Breast epithelium (tissue), 4 donors: Measurements from ENCODE around the gene TCP10L. TPM values are rescaled to one million over a fixed set of nuclear protein-coding genes. Genes with fewer than 3 reads are reported as not detected.

ENCODE experiments used
- DNase-seq, 2 donors: peaks; one replicate each; pipeline ENCODE4 v3.0.0-alpha.2; 2019; ENCODE audit warnings: low spot score in 2 of 2
- H3K27ac ChIP-seq, 2 donors: fragments of 200-600 bp; sonication (generic) in 1 of 2; one replicate each; pipeline ENCODE4 v1.5.1; 2016 to 2019; ENCODE audit warnings: mild to moderate bottlenecking in 1 of 2
- H3K27me3 ChIP-seq, 2 donors: fragments of 200-600 bp; sonication (generic) in 1 of 2; one replicate each; pipeline versions ENCODE4 v1.5.1 to v1.6.0; 2017 to 2019; ENCODE audit warnings: control low read depth in 1 of 2, mild to moderate bottlenecking in 1 of 2
- H3K36me3 ChIP-seq: fragments of 200-600 bp; one replicate; pipeline ENCODE4 v1.5.1; 2019
- H3K4me1 ChIP-seq, 2 donors: fragments of 200-600 bp; sonication (generic); one replicate each; pipeline ENCODE4 v1.5.1; 2016 to 2019; ENCODE audit warnings: control low read depth in 1 of 2
- H3K4me3 ChIP-seq, 3 donors: fragments of 200-600 bp; sonication (generic); 1 replicate in 2 of 3; 2 replicates in 1 of 3; pipeline ENCODE4 v1.5.1; 2016 to 2019; ENCODE audit warnings: mild to moderate bottlenecking in 3 of 3, moderate library complexity in 2 of 3
- H3K9me3 ChIP-seq, 2 donors: fragments of 200-600 bp; sonication (generic) in 1 of 2; one replicate each; pipeline ENCODE4 v1.5.1; 2016 to 2019; ENCODE audit warnings: control low read depth in 1 of 2
- POLR2A ChIP-seq: fragments of 450-650 bp; IDR thresholded peaks from one replicate; pipeline ENCODE4 v1.6.1; 2016; ENCODE audit warnings: antibody characterized with exemption, mild to moderate bottlenecking, moderate library complexity
- POLR2AphosphoS5 ChIP-seq, 3 donors: sonication (generic); formaldehyde crosslinking; IDR thresholded peaks; one replicate each; pipeline ENCODE4 v1.6.1; 2017; ENCODE audit warnings: antibody characterized with exemption in 3 of 3
- intact Hi-C: fragments of 100-400 bp; cut with DNase I; formaldehyde crosslinking; loops from one replicate; pipeline ENCODE4 v1.15.1; 2023; ENCODE audit warnings: low total_unique reads
- total RNA-seq, 3 donors: library from RNA; depleted of rRNA; stranded (reverse); fragments of >200 nt; gene quantifications; one replicate each; pipeline ENCODE4 v1.1.0, GENCODE V29; 2016
- TF ChIP-seq, protein P1 (sequence below), 3 donors: fragments of 450-650 bp; IDR thresholded peaks; one replicate each; pipeline ENCODE4 v1.5.1; 2016 to 2017; ENCODE audit warnings: antibody characterized with exemption in 3 of 3, mild to moderate bottlenecking in 3 of 3, moderate library complexity in 3 of 3

TCP10L gene
- total RNA-seq, 3 donors from 2014 or later = 0.48 to 0.73 (median 0.66) TPM

DNA sequence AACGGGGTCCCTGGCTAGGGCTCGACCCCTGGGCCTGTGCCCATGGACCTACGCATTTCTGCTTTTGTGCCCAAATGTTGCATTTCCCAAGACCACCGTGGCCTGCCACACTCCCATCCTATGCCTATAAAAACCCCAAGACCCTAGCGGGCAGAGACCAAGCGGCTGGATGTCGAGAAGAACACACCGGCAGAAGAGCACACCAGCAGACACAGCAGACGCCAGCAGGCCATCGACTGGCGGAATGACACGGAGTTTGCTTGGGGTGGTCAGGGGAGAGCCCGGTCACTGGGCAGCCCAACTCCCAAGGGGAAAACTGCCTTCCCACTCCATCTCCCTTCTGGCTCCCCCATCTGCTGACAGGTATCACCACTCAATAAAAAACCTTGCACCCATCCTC lies 4.4 kb downstream of the TCP10L start:
- Histone ChIP-seq H3K4me1 (no peaks in the 10 kb centered on the region), H3K36me3 (no peaks in the 10 kb centered on the region), H3K27me3 (no peaks in the 10 kb centered on the region), H3K9me3 (no peaks in the 10 kb centered on the region), H3K4me3 (no peak overlapping the region), H3K27ac (no peak overlapping the region)
- intact Hi-C loops = no loop called here
- TF ChIP-seq, protein P1, sequence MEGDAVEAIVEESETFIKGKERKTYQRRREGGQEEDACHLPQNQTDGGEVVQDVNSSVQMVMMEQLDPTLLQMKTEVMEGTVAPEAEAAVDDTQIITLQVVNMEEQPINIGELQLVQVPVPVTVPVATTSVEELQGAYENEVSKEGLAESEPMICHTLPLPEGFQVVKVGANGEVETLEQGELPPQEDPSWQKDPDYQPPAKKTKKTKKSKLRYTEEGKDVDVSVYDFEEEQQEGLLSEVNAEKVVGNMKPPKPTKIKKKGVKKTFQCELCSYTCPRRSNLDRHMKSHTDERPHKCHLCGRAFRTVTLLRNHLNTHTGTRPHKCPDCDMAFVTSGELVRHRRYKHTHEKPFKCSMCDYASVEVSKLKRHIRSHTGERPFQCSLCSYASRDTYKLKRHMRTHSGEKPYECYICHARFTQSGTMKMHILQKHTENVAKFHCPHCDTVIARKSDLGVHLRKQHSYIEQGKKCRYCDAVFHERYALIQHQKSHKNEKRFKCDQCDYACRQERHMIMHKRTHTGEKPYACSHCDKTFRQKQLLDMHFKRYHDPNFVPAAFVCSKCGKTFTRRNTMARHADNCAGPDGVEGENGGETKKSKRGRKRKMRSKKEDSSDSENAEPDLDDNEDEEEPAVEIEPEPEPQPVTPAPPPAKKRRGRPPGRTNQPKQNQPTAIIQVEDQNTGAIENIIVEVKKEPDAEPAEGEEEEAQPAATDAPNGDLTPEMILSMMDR (IDR thresholded peaks at IDR 0.05) = no peak
- no peak for TF ChIP-seq POLR2A
- no peak for TF ChIP-seq POLR2AphosphoS5 (IDR thresholded peaks at IDR 0.05)
- DNase-seq = no peak

DNA sequence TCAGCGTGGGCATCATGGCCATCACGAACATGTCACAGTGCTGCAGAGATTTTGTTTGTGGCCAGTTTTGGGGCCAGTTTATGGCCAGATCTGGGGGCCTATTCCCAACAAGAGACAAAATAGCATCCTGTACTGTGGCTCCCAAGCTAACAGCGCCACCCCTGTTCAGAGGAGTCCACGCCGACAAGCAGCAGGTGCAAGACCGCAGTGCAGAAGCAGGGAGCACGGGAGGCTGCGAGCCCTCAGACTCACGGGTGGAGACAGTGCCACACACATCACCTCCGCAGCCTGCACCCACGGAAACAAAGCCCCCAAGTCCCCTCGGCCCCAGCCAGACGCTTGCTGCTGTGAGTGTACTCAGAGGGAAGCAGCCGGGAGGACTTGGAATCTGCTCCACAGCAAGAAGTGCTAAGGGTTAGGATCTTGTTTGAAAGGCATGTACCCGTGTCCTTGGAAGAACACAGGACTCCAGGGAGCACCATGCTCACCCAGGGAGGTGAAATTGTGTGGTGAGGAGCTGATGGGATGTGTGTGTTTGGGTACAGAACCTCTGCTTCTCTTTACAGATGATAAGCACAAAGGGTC lies 7.1 kb downstream of the TCP10L start:
- intact Hi-C loops = no loop called here
- TF ChIP-seq POLR2AphosphoS5 (IDR thresholded peaks at IDR 0.05) (no peak), POLR2A (no peak)
- TF ChIP-seq, protein P1 (IDR thresholded peaks at IDR 0.05) = no peak

DNA sequence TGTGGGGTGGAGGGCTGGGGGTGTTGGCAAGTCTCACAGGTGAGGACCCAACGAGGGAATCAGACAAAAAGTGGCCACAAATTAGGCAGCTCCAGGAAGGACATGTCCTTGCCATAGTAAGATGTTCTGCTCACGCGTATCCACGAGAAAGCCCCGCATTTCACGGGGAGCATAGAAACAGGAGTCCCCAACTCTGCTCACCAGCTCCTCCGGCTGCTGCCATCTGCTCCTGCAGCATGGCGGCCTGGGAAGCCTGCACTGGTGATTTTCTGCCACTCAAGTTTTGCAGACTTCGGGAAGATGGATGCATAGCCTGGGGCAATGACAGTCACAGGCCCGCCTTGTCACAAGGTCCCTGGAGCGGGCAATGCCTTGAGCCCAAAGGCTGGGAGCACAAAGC lies 9.3 kb downstream of the TCP10L start:
- Histone ChIP-seq H3K27me3 (no peaks in the 10 kb centered on the region), H3K9me3 (no peaks in the 10 kb centered on the region), H3K36me3 (no peaks in the 10 kb centered on the region), H3K4me3 (no peak overlapping the region), H3K4me1 (no peaks in the 10 kb centered on the region), H3K27ac (no peak overlapping the region)
- TF ChIP-seq POLR2AphosphoS5 (IDR thresholded peaks at IDR 0.05) (no peak), POLR2A (no peak)
- TF ChIP-seq, protein P1 (IDR thresholded peaks at IDR 0.05) = no peak
- intact Hi-C loops = no loop called here
- DNase-seq = no peak

More for the DNA sequence above, 7.1 kb downstream of the TCP10L start:
- Histone ChIP-seq H3K27ac (no peak overlapping the region), H3K9me3 (no peaks in the 10 kb centered on the region), H3K36me3 (no peaks in the 10 kb centered on the region), H3K4me3 (no peak overlapping the region), H3K27me3 (no peaks in the 10 kb centered on the region), H3K4me1 (no peaks in the 10 kb centered on the region)
- DNase-seq = no peak

DNA sequence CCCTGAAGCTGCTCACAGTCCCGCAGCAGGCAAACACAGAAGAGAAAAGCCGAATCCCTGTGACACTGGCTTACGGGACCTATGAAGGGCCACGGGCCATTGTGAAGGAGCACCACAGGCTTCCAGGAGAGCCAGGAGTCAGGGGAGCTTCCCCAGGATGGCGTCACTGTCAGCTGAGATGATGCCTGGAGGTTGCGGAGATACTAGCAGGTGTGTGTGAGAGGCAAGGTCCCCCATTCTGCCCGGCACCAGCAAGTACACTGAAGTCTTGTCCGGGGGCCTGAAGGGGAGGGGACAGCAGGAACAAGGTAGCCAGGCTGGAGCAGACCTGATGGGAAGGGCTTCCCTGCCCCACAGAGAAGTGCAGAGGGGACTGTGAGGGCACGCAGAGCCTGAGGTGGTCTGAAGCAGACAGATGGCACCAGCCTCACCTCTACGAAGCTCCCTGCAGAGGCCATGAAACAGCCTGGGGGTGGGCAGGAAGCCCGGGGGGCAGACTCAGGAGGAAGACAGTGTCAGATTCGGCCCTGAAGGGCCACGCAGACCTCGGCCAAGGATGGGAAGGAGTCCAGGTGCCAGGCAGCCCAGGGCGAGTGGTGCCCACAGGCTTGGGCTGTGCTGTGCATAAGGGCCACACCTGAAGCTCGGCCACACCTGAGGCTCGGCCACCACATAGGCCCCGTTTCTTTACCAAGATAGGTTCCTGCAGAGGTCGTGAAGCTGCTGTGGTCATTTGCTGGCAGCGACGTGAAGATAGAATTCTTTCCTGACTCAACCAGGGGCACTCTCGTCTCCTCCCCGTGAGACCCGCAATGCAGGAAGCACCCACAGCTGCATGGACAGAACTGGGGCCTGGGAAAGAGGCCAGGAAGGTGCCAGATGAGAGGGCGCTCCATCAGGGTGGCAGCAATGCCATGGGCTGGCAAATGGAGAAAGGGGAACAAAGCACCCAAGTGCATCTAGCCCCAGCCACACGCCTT lies 10.1 kb downstream of the TCP10L start:
- Histone ChIP-seq H3K27me3 (no peaks in the 10 kb centered on the region), H3K4me3 (no peak overlapping the region), H3K36me3 (no peaks in the 10 kb centered on the region), H3K4me1 (no peaks in the 10 kb centered on the region), H3K27ac (no peak overlapping the region), H3K9me3 (no peaks in the 10 kb centered on the region)
- TF ChIP-seq POLR2AphosphoS5 (IDR thresholded peaks at IDR 0.05) = no peak
- TF ChIP-seq POLR2A = no peak
- TF ChIP-seq, protein P1 (IDR thresholded peaks at IDR 0.05) = no peak
- no peak for DNase-seq
- intact Hi-C loops = no loop called here
